ENCODE results near the gene RALY. TPM values are rescaled to one million over a fixed set of nuclear protein-coding genes. Genes with fewer than 3 reads are reported as not detected.

The RALY gene
- total and polyA plus RNA-seq, 2 of the 4 experiments (the other 2 are of a cell fraction) = 46.2 to 115 TPM

GRCh38 chr20:34072778-34073177 is 79.1 kb downstream of the RALY start:
- no peak overlapping the region for H4K8ac ChIP-seq (ENCODE audit: low read depth in 2 of 2, low read length in 2 of 2)
- no peak overlapping the region for H3K9ac ChIP-seq (ENCODE audit: low read depth, low read length)
- no peak overlapping the region for H3K4me2 ChIP-seq (ENCODE audit: low read depth, low read length)
- H2BK5ac ChIP-seq (ENCODE audit: low read depth, low read length, poor library complexity, severe bottlenecking) = no peak overlapping the region
- dilution Hi-C loops (cut with HindIII; ENCODE audit: low sequenced_read_pairs, unreplicated experiment) (no loop called here), intact Hi-C loops (cut with micrococcal nuclease) (no loop called here), in situ Hi-C loops (cut with MboI; ENCODE audit: low sequenced_read_pairs) (no loop called here)
- H3K79me1 ChIP-seq (ENCODE audit: low read depth in 1 of 2, low read length in 2 of 2) = peaks cover 49 to 87% of the 10 kb centered on the region in 2 experiments
- H3K9me3 ChIP-seq (ENCODE audit: control insufficient read depth, insufficient read depth, low read length) = no peaks in the 10 kb centered on the region
- H3K23ac ChIP-seq (ENCODE audit: low read depth, low read length) = no peak overlapping the region
- peaks cover 7% of the 10 kb centered on the region for H3K4me1 ChIP-seq (ENCODE audit: control insufficient read depth, insufficient read depth, low read length)
- DNase-seq = no peak
- TF ChIP-seq RCOR1 (IDR thresholded peaks at IDR 0.05; ENCODE audit: insufficient replicate concordance, low read length) = no peak
- peak; percentile 57; the same call in 1 of the 2 replicates for TF ChIP-seq MAFK (IDR thresholded peaks at IDR 0.05; ENCODE audit: low read depth, low read length)
- H4K5ac ChIP-seq (ENCODE audit: low read depth, low read length) = no peak overlapping the region
- ChIA-PET CTCF (interaction anchor here (0.9 to 1.0 kb wide), 2 partner anchors 79 to 210 kb away, joined by 3 read pairs; partner anchors contain the start of gene RALY), POLR2A (ENCODE audit: unreplicated experiment) (no interaction called here)
- H4K91ac ChIP-seq (ENCODE audit: insufficient read depth, low read depth, low read length) = no peak overlapping the region
- no peak overlapping the region for H2BK15ac ChIP-seq (ENCODE audit: low read depth, low read length)
- H2BK120ac ChIP-seq (ENCODE audit: low read depth, low read length) = no peak overlapping the region
- H2AFZ ChIP-seq (replicated peaks; ENCODE audit: low read length, poor library complexity) = no peak overlapping the region
- no peak overlapping the region for H2AK9ac ChIP-seq (replicated peaks; ENCODE audit: low read depth, low read length, poor library complexity)
- no peak overlapping the region for H3K14ac ChIP-seq (replicated peaks; ENCODE audit: low read depth, low read length)
- H3K27me3 ChIP-seq (ENCODE audit: control insufficient read depth, insufficient read depth, low read length) = no peaks in the 10 kb centered on the region
- H4K20me1 ChIP-seq (ENCODE audit: insufficient read depth, low read length) = peaks cover 55% of the 10 kb centered on the region
- no peak overlapping the region for H3K27ac ChIP-seq (ENCODE audit: insufficient read depth, low read length)
- BruUV-seq (replicated peaks) = no TSS peak
- WGBS, 2 experiments (ENCODE audit: extremely low coverage in 2 of 2, insufficient read length in 1 of 2) = no CpG with 5 or more reads among the region's 1 CpG
- H3K4ac ChIP-seq (ENCODE audit: low read depth, low read length) = no peak overlapping the region
- H3K9me1 ChIP-seq (ENCODE audit: insufficient read depth, low read length) = peaks cover 7% of the 10 kb centered on the region; the same call in 1 of the 2 replicates
- no peak overlapping the region for H3K4me3 ChIP-seq (ENCODE audit: insufficient read depth, low read depth, low read length)
- no peak overlapping the region for H2AK5ac ChIP-seq (ENCODE audit: low read depth, low read length)
- no peak overlapping the region for H3K56ac ChIP-seq (ENCODE audit: extremely low read depth, insufficient read depth, low read length)
- no peak for ATAC-seq (ENCODE audit: low read depth)
- no peak overlapping the region for H3K18ac ChIP-seq (ENCODE audit: low read depth, low read length)
- peaks cover 43% of the 10 kb centered on the region for H3K36me3 ChIP-seq (ENCODE audit: control insufficient read depth, insufficient read depth, low read length)
- no peak overlapping the region for H2BK20ac ChIP-seq (ENCODE audit: low read depth, low read length)

Data from IMR-90 (cell line).